CD4-positive, alpha-beta T cell (primary cell): ENCODE measurements around the gene TRAFD1. TPM values are rescaled to one million over a fixed set of nuclear protein-coding genes. Genes with fewer than 3 reads are reported as not detected.

ENCODE experiments used
- ATAC-seq: fragments of 200-7000 bp; cut with Tn5 transposase; one replicate; pipeline ENCODE4 v1.10.0; 2022; ENCODE audit warnings: mild to moderate bottlenecking; ENCODE audit not compliant: poor library complexity
- CTCF ChIA-PET: fragments of 350-600 bp; sonication (Branson Sonifier 250); formaldehyde crosslinking; loops from one replicate; lab custom pipeline; 2021; ENCODE audit warnings: antibody characterized with exemption, inconsistent platforms; lab: Charles Lee
- POLR2A ChIA-PET: fragments of 350-600 bp; sonication (Branson Sonifier 250); formaldehyde crosslinking; loops from one replicate; lab custom pipeline; 2021; ENCODE audit warnings: antibody characterized with exemption, inconsistent platforms; lab: Charles Lee
- DNase-seq, 14 experiments: peaks; one replicate each; pipeline ENCODE4 v3.0.0-alpha.2; 2013 to 2020; ENCODE audit warnings: mixed read lengths in 2 of 14
- H3K27ac ChIP-seq, 2 donors: one replicate each; pipeline versions ENCODE4 v1.5.1 to v1.7.0; 2013; ENCODE audit warnings: low read length in 2 of 2, low read depth in 1 of 2, mild to moderate bottlenecking in 1 of 2
- H3K27me3 ChIP-seq, 2 experiments: 1 replicate in 1 of 2; 2 replicates in 1 of 2; pipeline versions ENCODE4 v1.6.1 to v1.7.0; 2013; ENCODE audit warnings: low read length in 2 of 2, control low read depth in 1 of 2, mild to moderate bottlenecking in 1 of 2, moderate library complexity in 1 of 2; ENCODE audit not compliant: insufficient read depth in 2 of 2, control insufficient read depth in 1 of 2
- H3K36me3 ChIP-seq: one replicate; pipeline ENCODE4 v1.6.1; 2013; ENCODE audit warnings: low read length, control low read depth; ENCODE audit not compliant: insufficient read depth
- H3K4me1 ChIP-seq: one replicate; pipeline ENCODE4 v1.6.1; 2013; ENCODE audit warnings: low read length, control low read depth; ENCODE audit not compliant: insufficient read depth
- H3K4me3 ChIP-seq: one replicate; pipeline ENCODE4 v1.5.1; 2013; ENCODE audit warnings: mild to moderate bottlenecking, low read length, moderate library complexity
- H3K9me3 ChIP-seq, 2 experiments: 1 replicate in 1 of 2; 2 replicates in 1 of 2; pipeline versions ENCODE4 v1.6.1 to v1.7.0; 2013; ENCODE audit warnings: low read length in 2 of 2, mild to moderate bottlenecking in 2 of 2, control low read depth in 1 of 2, moderate library complexity in 1 of 2; ENCODE audit not compliant: control insufficient read depth in 1 of 2, insufficient read depth in 1 of 2
- H3K27ac Mint-ChIP-seq: one replicate; pipeline ENCODE4 v1.8.0; 2020; ENCODE audit warnings: mixed read lengths
- H3K27me3 Mint-ChIP-seq: one replicate; pipeline ENCODE4 v1.8.0; 2021; ENCODE audit warnings: mixed read lengths
- H3K36me3 Mint-ChIP-seq: one replicate; pipeline ENCODE4 v1.8.0; 2021; ENCODE audit warnings: low read depth, mixed read lengths
- H3K4me1 Mint-ChIP-seq: one replicate; pipeline ENCODE4 v1.8.0; 2021; ENCODE audit warnings: low read depth, mixed read lengths
- H3K4me3 Mint-ChIP-seq: one replicate; pipeline ENCODE4 v1.8.0; 2020; ENCODE audit warnings: mild to moderate bottlenecking, mixed read lengths
- H3K9me3 Mint-ChIP-seq: one replicate; pipeline ENCODE4 v1.8.0; 2020; ENCODE audit warnings: mixed read lengths
- intact Hi-C, 2 experiments: fragments of 100-400 bp; cut with DNase I in 1 of 2; cut with micrococcal nuclease in 1 of 2; formaldehyde crosslinking; loops; one replicate each; pipeline versions ENCODE4 v1.15.1 to v1.9.0; 2023 to 2025; cut with DNase I, micrococcal nuclease
- total RNA-seq, 174 experiments: library from RNA in 2 of 174; stranded (reverse) in 2 of 174; gene quantifications; one replicate each; pipeline ENCODE4 v1.2.3 and lab custom pipeline; 2021 to 2026
- TF ChIP-seq, protein P1 (sequence below): fragments of 200-600 bp; IDR thresholded peaks from one replicate; pipeline ENCODE4 v1.8.0; 2022; ENCODE audit warnings: antibody characterized with exemption, mild to moderate bottlenecking

Gene TRAFD1
- total RNA-seq, 2 experiments from 2014 or later: 19.6 to 20.4 TPM

DNA sequence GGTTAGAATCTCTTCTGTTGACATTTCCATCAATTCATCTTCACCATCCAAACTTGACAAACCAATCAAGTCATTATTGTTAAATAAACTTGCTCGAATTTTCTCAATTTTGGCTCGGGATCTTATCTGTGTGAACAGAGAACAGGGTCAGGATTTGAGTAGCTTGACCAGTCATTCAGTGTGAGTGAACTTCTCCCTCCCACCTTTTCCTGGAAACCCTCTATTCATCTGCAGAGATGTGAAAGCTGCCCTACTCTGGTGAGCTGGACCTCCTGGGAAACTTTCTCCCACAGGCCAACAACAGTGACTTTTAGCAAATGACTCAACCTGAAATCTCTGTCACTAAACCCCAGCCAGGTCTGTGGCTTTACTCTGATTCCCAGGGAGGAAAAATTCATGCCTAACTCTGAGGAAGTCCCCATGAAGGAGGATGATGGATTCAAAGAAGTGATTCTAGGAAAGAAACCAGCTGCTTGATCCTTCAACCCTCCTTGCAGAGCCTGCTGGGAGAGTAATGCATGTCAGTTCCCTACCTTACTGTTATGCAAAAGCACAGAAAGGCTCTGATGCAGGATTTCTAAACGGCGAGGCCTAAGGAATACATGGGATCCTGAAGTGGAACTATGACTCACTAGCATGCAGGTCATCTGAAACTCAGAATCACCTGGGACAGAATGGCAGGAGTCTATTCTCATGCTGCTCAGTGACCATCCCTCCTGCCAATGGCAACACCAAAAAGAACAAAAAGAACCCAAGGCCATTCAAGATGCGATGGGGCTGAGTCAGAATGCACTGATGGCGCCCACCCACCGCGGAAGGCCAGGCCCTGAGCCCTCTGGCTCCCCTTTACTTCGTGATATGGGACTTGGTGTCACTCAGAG is 58.0 kb downstream of the TRAFD1 start:
- Histone ChIP-seq H3K27ac (no peak overlapping the region), H3K4me3 (no peak overlapping the region), H3K36me3 (peaks cover 44% of the 10 kb centered on the region), H3K9me3 (no peaks in the 10 kb centered on the region), H3K27me3 (no peaks in the 10 kb centered on the region), H3K4me1 (no peaks in the 10 kb centered on the region)
- DNase-seq (no peak), ATAC-seq (no peak)
- Mint-ChIP-seq H3K27ac (no peak overlapping the region), H3K36me3 (peaks cover 50% of the 10 kb centered on the region), H3K9me3 (no peaks in the 10 kb centered on the region), H3K4me3 (no peak overlapping the region), H3K27me3 (no peaks in the 10 kb centered on the region), H3K4me1 (no peaks in the 10 kb centered on the region)
- POLR2A ChIA-PET: no interaction called here
- CTCF ChIA-PET: no interaction called here
- TF ChIP-seq, protein P1, sequence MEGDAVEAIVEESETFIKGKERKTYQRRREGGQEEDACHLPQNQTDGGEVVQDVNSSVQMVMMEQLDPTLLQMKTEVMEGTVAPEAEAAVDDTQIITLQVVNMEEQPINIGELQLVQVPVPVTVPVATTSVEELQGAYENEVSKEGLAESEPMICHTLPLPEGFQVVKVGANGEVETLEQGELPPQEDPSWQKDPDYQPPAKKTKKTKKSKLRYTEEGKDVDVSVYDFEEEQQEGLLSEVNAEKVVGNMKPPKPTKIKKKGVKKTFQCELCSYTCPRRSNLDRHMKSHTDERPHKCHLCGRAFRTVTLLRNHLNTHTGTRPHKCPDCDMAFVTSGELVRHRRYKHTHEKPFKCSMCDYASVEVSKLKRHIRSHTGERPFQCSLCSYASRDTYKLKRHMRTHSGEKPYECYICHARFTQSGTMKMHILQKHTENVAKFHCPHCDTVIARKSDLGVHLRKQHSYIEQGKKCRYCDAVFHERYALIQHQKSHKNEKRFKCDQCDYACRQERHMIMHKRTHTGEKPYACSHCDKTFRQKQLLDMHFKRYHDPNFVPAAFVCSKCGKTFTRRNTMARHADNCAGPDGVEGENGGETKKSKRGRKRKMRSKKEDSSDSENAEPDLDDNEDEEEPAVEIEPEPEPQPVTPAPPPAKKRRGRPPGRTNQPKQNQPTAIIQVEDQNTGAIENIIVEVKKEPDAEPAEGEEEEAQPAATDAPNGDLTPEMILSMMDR: no peak
- intact Hi-C loops: no loop called here

GRCh38 chr12:112184056-112184887 is 58.9 kb downstream of the TRAFD1 start:
- intact Hi-C loops: no loop called here

More at GRCh38 chr12:112184056-112184887, 58.9 kb downstream of the TRAFD1 start:
- Histone ChIP-seq H3K27ac (no peak overlapping the region), H3K4me1 (no peaks in the 10 kb centered on the region), H3K27me3 (no peaks in the 10 kb centered on the region), H3K36me3 (peaks cover 42% of the 10 kb centered on the region), H3K4me3 (no peak overlapping the region), H3K9me3 (no peaks in the 10 kb centered on the region)
- CTCF ChIA-PET: no interaction called here
- Mint-ChIP-seq H3K27ac (no peak overlapping the region), H3K9me3 (no peaks in the 10 kb centered on the region), H3K36me3 (peaks cover 50% of the 10 kb centered on the region), H3K4me1 (no peaks in the 10 kb centered on the region), H3K4me3 (no peak overlapping the region), H3K27me3 (no peaks in the 10 kb centered on the region)
- ATAC-seq (no peak), DNase-seq (no peak)
- TF ChIP-seq, protein P1: no peak
- POLR2A ChIA-PET: no interaction called here
